Panc1 (cell line): Measurements from ENCODE around the gene ADARB2.

Experiments used
- CTCF ChIP-seq: fragments of 450-650 bp; IDR thresholded peaks from 2 replicates; pipeline ENCODE4 v1.5.1; 2017; ENCODE audit warnings: mild to moderate bottlenecking
- POLR2AphosphoS5 ChIP-seq: IDR thresholded peaks from 2 replicates; pipeline ENCODE4 v1.6.1; 2012; ENCODE audit warnings: mild to moderate bottlenecking, low read depth, low read length, moderate library complexity
- TCF7L2 ChIP-seq: IDR thresholded peaks from 2 replicates; pipeline ENCODE4 v1.6.1; 2011; ENCODE audit warnings: mild to moderate bottlenecking, low read depth, low read length, inconsistent platforms

- TF ChIP-seq CTCF (no peak), POLR2AphosphoS5 (no peak), TCF7L2 (no peak)
These were observed 429.0 kb downstream of the ADARB2 start for GRCh38 chr10:1308173-1308961.
